ENCODE measurements around the gene HDAC9. TPM values are rescaled to one million over a fixed set of nuclear protein-coding genes. Genes with fewer than 3 reads are reported as not detected.

The HDAC9 gene
- total RNA-seq, 1 experiment from 2014 or later, result 11.3 TPM

GRCh38 chr7:18494821-18495408, 634 bp upstream of the HDAC9 start:
- TF ChIP-seq, protein P1, sequence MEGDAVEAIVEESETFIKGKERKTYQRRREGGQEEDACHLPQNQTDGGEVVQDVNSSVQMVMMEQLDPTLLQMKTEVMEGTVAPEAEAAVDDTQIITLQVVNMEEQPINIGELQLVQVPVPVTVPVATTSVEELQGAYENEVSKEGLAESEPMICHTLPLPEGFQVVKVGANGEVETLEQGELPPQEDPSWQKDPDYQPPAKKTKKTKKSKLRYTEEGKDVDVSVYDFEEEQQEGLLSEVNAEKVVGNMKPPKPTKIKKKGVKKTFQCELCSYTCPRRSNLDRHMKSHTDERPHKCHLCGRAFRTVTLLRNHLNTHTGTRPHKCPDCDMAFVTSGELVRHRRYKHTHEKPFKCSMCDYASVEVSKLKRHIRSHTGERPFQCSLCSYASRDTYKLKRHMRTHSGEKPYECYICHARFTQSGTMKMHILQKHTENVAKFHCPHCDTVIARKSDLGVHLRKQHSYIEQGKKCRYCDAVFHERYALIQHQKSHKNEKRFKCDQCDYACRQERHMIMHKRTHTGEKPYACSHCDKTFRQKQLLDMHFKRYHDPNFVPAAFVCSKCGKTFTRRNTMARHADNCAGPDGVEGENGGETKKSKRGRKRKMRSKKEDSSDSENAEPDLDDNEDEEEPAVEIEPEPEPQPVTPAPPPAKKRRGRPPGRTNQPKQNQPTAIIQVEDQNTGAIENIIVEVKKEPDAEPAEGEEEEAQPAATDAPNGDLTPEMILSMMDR (IDR thresholded peaks at IDR 0.05; ENCODE audit: unreplicated experiment), result no peak
- ChIA-PET POLR2A (interaction anchor here (0.7 to 1.9 kb wide), 7 partner anchors 10 to 675 kb away, joined by 3 to 20 read pairs (median 5); no protein-coding TSS in a partner anchor), CTCF (interaction anchor here (0.6 to 1.8 kb wide), 5 partner anchors 9 to 776 kb away, joined by 3 to 6 read pairs (median 3); no protein-coding TSS in a partner anchor)
- no peaks in the 10 kb centered on the region for H3K36me3 Mint-ChIP-seq (ENCODE audit: insufficient read depth, unreplicated experiment)
- H3K9me3 Mint-ChIP-seq (ENCODE audit: unreplicated experiment), result no peaks in the 10 kb centered on the region
- no peaks in the 10 kb centered on the region for H3K27me3 Mint-ChIP-seq (ENCODE audit: insufficient read depth, unreplicated experiment)
- DNase-seq (ENCODE audit: unreplicated experiment), result peak; percentile 12
- intact Hi-C loops (cut with micrococcal nuclease), result no loop called here
- H3K27ac Mint-ChIP-seq (ENCODE audit: low read depth, unreplicated experiment), result no peak overlapping the region
- H3K4me1 Mint-ChIP-seq (ENCODE audit: insufficient read depth, unreplicated experiment), result peaks cover 6% of the 10 kb centered on the region
- no TSS peak for BruUV-seq (replicated peaks)
- H3K4me3 Mint-ChIP-seq (ENCODE audit: unreplicated experiment), result no peak overlapping the region

GRCh38 chr7:18496341-18496700, 772 bp downstream of the HDAC9 start:
- H3K36me3 Mint-ChIP-seq (ENCODE audit: insufficient read depth, unreplicated experiment), result no peaks in the 10 kb centered on the region
- BruUV-seq (replicated peaks), result no TSS peak
- ChIA-PET POLR2A (interaction anchor here (0.6 to 3.8 kb wide), 9 partner anchors 10 to 143 kb away, joined by 3 to 23 read pairs (median 4); no protein-coding TSS in a partner anchor), CTCF (interaction anchor here (0.5 to 1.8 kb wide), 8 partner anchors 10 to 106 kb away, joined by 3 to 6 read pairs (median 4); no protein-coding TSS in a partner anchor)
- no peaks in the 10 kb centered on the region for H3K9me3 Mint-ChIP-seq (ENCODE audit: unreplicated experiment)
- H3K4me1 Mint-ChIP-seq (ENCODE audit: insufficient read depth, unreplicated experiment), result peaks cover 6% of the 10 kb centered on the region
- H3K27ac Mint-ChIP-seq (ENCODE audit: low read depth, unreplicated experiment), result no peak overlapping the region
- DNase-seq (ENCODE audit: unreplicated experiment), result no peak
- no peaks in the 10 kb centered on the region for H3K27me3 Mint-ChIP-seq (ENCODE audit: insufficient read depth, unreplicated experiment)
- H3K4me3 Mint-ChIP-seq (ENCODE audit: unreplicated experiment), result no peak overlapping the region
- TF ChIP-seq, protein P1 (IDR thresholded peaks at IDR 0.05; ENCODE audit: unreplicated experiment), result no peak
- intact Hi-C loops (cut with micrococcal nuclease), result no loop called here

DNA sequence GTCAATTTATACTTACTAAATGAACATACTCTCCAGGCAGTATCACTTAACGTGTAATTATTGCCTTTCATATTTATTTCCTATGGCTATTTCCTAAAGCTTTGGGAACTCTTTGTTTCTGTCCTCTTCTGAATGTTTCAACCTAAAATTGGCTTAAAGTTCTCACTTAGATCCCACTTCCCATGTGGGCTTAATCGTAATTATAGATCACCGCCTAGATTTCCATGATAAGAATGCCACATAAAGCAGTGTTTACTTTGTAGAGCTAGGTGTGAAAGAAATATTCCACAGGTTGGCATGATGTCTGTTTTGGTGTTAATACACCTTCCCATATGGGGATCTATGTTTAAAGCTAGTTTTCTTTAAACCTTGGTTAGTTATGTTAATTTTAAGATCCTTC, 1.5 kb downstream of the HDAC9 start:
- H3K9me3 Mint-ChIP-seq (ENCODE audit: unreplicated experiment), result no peaks in the 10 kb centered on the region
- TF ChIP-seq, protein P1 (IDR thresholded peaks at IDR 0.05; ENCODE audit: unreplicated experiment), result no peak
- H3K27me3 Mint-ChIP-seq (ENCODE audit: insufficient read depth, unreplicated experiment), result no peaks in the 10 kb centered on the region
- H3K36me3 Mint-ChIP-seq (ENCODE audit: insufficient read depth, unreplicated experiment), result no peaks in the 10 kb centered on the region
- peaks cover 6% of the 10 kb centered on the region for H3K4me1 Mint-ChIP-seq (ENCODE audit: insufficient read depth, unreplicated experiment)
- no TSS peak for BruUV-seq (replicated peaks)
- CTCF ChIA-PET, result interaction anchor here (0.5 to 1.4 kb wide), 6 partner anchors 9 to 480 kb away, joined by 3 to 6 read pairs (median 4); no protein-coding TSS in a partner anchor
- DNase-seq (ENCODE audit: unreplicated experiment), result no peak
- no peak overlapping the region for H3K4me3 Mint-ChIP-seq (ENCODE audit: unreplicated experiment)
- POLR2A ChIA-PET, result interaction anchor here (0.8 to 3.8 kb wide), 5 partner anchors 9 to 75 kb away, joined by 3 to 23 read pairs (median 3); no protein-coding TSS in a partner anchor
- intact Hi-C loops (cut with micrococcal nuclease), result no loop called here
- no peak overlapping the region for H3K27ac Mint-ChIP-seq (ENCODE audit: low read depth, unreplicated experiment)

GRCh38 chr7:18497800-18498199, 2.3 kb downstream of the HDAC9 start:
- peaks cover 6% of the 10 kb centered on the region for H3K4me1 Mint-ChIP-seq (ENCODE audit: insufficient read depth, unreplicated experiment)
- H3K4me3 Mint-ChIP-seq (ENCODE audit: unreplicated experiment), result no peak overlapping the region
- BruUV-seq (replicated peaks), result no TSS peak
- DNase-seq (ENCODE audit: unreplicated experiment), result no peak
- H3K36me3 Mint-ChIP-seq (ENCODE audit: insufficient read depth, unreplicated experiment), result no peaks in the 10 kb centered on the region
- no peak overlapping the region for H3K27ac Mint-ChIP-seq (ENCODE audit: low read depth, unreplicated experiment)
- no peaks in the 10 kb centered on the region for H3K27me3 Mint-ChIP-seq (ENCODE audit: insufficient read depth, unreplicated experiment)
- ChIA-PET CTCF (interaction anchor here (1.0 to 1.4 kb wide), 3 partner anchors 10 to 141 kb away, joined by 3 to 4 read pairs (median 3); no protein-coding TSS in a partner anchor), POLR2A (interaction anchor here (1.0 to 3.8 kb wide), 2 partner anchors 11 to 74 kb away, joined by 3 to 23 read pairs; no protein-coding TSS in a partner anchor)
- TF ChIP-seq, protein P1 (IDR thresholded peaks at IDR 0.05; ENCODE audit: unreplicated experiment), result no peak
- intact Hi-C loops (cut with micrococcal nuclease), result no loop called here
- no peaks in the 10 kb centered on the region for H3K9me3 Mint-ChIP-seq (ENCODE audit: unreplicated experiment)

All from MCF 10A (cell line).